Ascending aorta (tissue), 2 donors: ENCODE measurements around the gene UROD. TPM values are rescaled to one million over a fixed set of nuclear protein-coding genes. Genes with fewer than 3 reads are reported as not detected.

Experiments
- DNase-seq, 2 donors: peaks; one replicate each; pipeline ENCODE4 v3.0.0-alpha.2; 2019; ENCODE audit warnings: low spot score in 2 of 2
- H3K27ac ChIP-seq, 2 donors: fragments of 200-600 bp; sonication (generic); one replicate each; pipeline ENCODE4 v1.5.1; 2016 to 2017; ENCODE audit warnings: mild to moderate bottlenecking in 1 of 2
- H3K27me3 ChIP-seq: fragments of 200-600 bp; sonication (generic); one replicate; pipeline ENCODE4 v1.5.1; 2017
- H3K36me3 ChIP-seq, 2 donors: fragments of 200-600 bp; sonication (generic); one replicate each; pipeline ENCODE4 v1.5.1; 2016
- H3K4me1 ChIP-seq, 2 donors: fragments of 200-600 bp; sonication (generic); one replicate each; pipeline ENCODE4 v1.5.1; 2016 to 2017; ENCODE audit warnings: mild to moderate bottlenecking in 1 of 2
- H3K4me3 ChIP-seq, 2 donors: fragments of 200-600 bp; sonication (generic); one replicate each; pipeline ENCODE4 v1.5.1; 2016 to 2017; ENCODE audit warnings: mild to moderate bottlenecking in 1 of 2
- H3K9me3 ChIP-seq, 2 donors: fragments of 200-600 bp; sonication (generic); one replicate each; pipeline ENCODE4 v1.5.1; 2016
- CTCF ChIP-seq, 3 experiments: fragments of 200-600 bp in 2 of 3; fragments of 450-650 bp in 1 of 3; sonication (generic) in 2 of 3; IDR thresholded peaks; one replicate each; pipeline ENCODE4 v1.5.1; 2016 to 2019; ENCODE audit warnings: antibody characterized with exemption in 3 of 3, mild to moderate bottlenecking in 1 of 3, moderate library complexity in 1 of 3
- intact Hi-C: fragments of 100-400 bp; cut with DNase I; formaldehyde crosslinking; loops from one replicate; pipeline ENCODE4 v1.15.1; 2023
- total RNA-seq: library from RNA; depleted of rRNA; stranded (reverse); fragments of >200 nt; gene quantifications from one replicate; pipeline ENCODE4 v1.1.0, GENCODE V29; 2016

UROD gene
- total RNA-seq, 1 donor from 2014 or later, result 150 TPM

GRCh38 chr1:45016767-45017166 is 4.7 kb downstream of the UROD start:
- no peak for DNase-seq
- intact Hi-C loops, result no loop called here
- Histone ChIP-seq H3K27ac (no peak overlapping the region), H3K27me3 (no peaks in the 10 kb centered on the region), H3K36me3 (no peaks in the 10 kb centered on the region), H3K9me3 (no peaks in the 10 kb centered on the region), H3K4me3 (no peak overlapping the region), H3K4me1 (peaks cover 9 to 13% of the 10 kb centered on the region in 2 donors)
- TF ChIP-seq CTCF (IDR thresholded peaks at IDR 0.05), result no peak

- no peak overlapping the region for H3K27ac ChIP-seq
- no peaks in the 10 kb centered on the region for H3K27me3 ChIP-seq
- no peak for DNase-seq
- peak; percentile 44 to 60 (median 52) for TF ChIP-seq CTCF (IDR thresholded peaks at IDR 0.05)
- H3K4me3 ChIP-seq, result no peak overlapping the region
- H3K4me1 ChIP-seq, result peaks cover 0 to under 1% of the 10 kb centered on the region in 2 donors
- H3K9me3 ChIP-seq, result no peaks in the 10 kb centered on the region
- intact Hi-C loops, result no loop called here
- no peaks in the 10 kb centered on the region for H3K36me3 ChIP-seq
Observed at GRCh38 chr1:45018599-45019230, 6.7 kb downstream of the UROD start.

GRCh38 chr1:45023663-45024062 is 11.6 kb downstream of the UROD start:
- H3K27ac ChIP-seq, result no peak overlapping the region
- TF ChIP-seq CTCF (IDR thresholded peaks at IDR 0.05), result no peak
- H3K36me3 ChIP-seq, result no peaks in the 10 kb centered on the region
- no peak overlapping the region for H3K4me3 ChIP-seq
- H3K27me3 ChIP-seq, result no peaks in the 10 kb centered on the region
- no peaks in the 10 kb centered on the region for H3K9me3 ChIP-seq
- no peak for DNase-seq
- H3K4me1 ChIP-seq, result no peaks in the 10 kb centered on the region
- intact Hi-C loops, result no loop called here

- intact Hi-C loops, result no loop called here
- H3K27me3 ChIP-seq, result no peaks in the 10 kb centered on the region
- no peak for DNase-seq
- TF ChIP-seq CTCF (IDR thresholded peaks at IDR 0.05), result no peak
- no peaks in the 10 kb centered on the region for H3K4me1 ChIP-seq
- no peaks in the 10 kb centered on the region for H3K9me3 ChIP-seq
- no peak overlapping the region for H3K4me3 ChIP-seq
- no peaks in the 10 kb centered on the region for H3K36me3 ChIP-seq
- no peak overlapping the region for H3K27ac ChIP-seq
Observed at GRCh38 chr1:45026446-45026845, 14.4 kb downstream of the UROD start.

GRCh38 chr1:45032837-45033236 is 20.8 kb downstream of the UROD start:
- DNase-seq, result no peak
- TF ChIP-seq CTCF (IDR thresholded peaks at IDR 0.05), result no peak
- Histone ChIP-seq H3K9me3 (no peaks in the 10 kb centered on the region), H3K36me3 (peaks cover 2 to 10% of the 10 kb centered on the region in 2 donors), H3K4me3 (no peak overlapping the region), H3K27ac (no peak overlapping the region), H3K4me1 (no peaks in the 10 kb centered on the region), H3K27me3 (no peaks in the 10 kb centered on the region)
- intact Hi-C loops, result no loop called here

GRCh38 chr1:45033356-45033755 is 21.3 kb downstream of the UROD start:
- no peak overlapping the region for H3K4me3 ChIP-seq
- peaks cover 2 to 10% of the 10 kb centered on the region in 2 donors for H3K36me3 ChIP-seq
- no peaks in the 10 kb centered on the region for H3K4me1 ChIP-seq
- no peak overlapping the region for H3K27ac ChIP-seq
- DNase-seq, result no peak
- no peaks in the 10 kb centered on the region for H3K9me3 ChIP-seq
- TF ChIP-seq CTCF (IDR thresholded peaks at IDR 0.05), result no peak
- H3K27me3 ChIP-seq, result no peaks in the 10 kb centered on the region
- intact Hi-C loops, result no loop called here
